ENCODE data around the gene NBEAL1. TPM values are rescaled to one million over a fixed set of nuclear protein-coding genes. Genes with fewer than 3 reads are reported as not detected.

NBEAL1 gene
- total RNA-seq, 1 experiment from 2014 or later: 17.0 TPM

DNA sequence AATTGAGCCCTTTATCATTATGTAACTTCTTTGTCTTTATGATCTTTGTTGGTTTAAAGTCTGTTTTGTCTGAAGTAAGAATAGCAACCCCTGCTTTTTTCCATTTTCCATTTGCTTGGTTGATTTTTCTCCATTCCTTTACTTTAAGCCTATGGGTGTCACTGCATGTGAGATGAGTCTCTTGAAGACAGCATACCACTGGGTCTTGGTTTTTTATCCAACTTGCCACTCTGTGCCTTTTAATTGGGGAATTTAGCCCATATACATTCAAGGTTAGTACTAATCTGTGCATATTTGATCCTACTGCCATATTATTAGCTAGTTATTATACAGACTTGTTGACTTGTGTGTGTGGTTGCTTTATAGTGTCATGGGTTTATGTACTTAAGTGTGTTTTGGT lies 89.6 kb downstream of the NBEAL1 start:
- CTCF ChIA-PET: no interaction called here
- POLR2A ChIA-PET: interaction anchor here (1.2 kb wide), 1 partner anchor 11 kb away, joined by 3 read pairs; no protein-coding TSS in a partner anchor
- RAD21 ChIA-PET (ENCODE audit: low non-redundant PET in 1 of 2, low total read pairs in 2 of 2, uncharacterized antibody in 2 of 2, unreplicated experiment in 2 of 2): no interaction called here

More for the DNA sequence above, 89.6 kb downstream of the NBEAL1 start:
- H3K27me3 ChIP-seq (ENCODE audit: insufficient read depth, low read length): no peaks in the 10 kb centered on the region
- H3K79me2 ChIP-seq (ENCODE audit: insufficient read depth, low read length): no peaks in the 10 kb centered on the region
- no peaks in the 10 kb centered on the region for H4K20me1 ChIP-seq (ENCODE audit: insufficient read depth)
- no peak overlapping the region for H2AFZ ChIP-seq (ENCODE audit: low read depth, low read length, poor library complexity, severe bottlenecking)
- no peaks in the 10 kb centered on the region for H3K9me2 ChIP-seq (ENCODE audit: insufficient read depth)
- DNase-seq (ENCODE audit: low read depth, low spot score) (no peak), ATAC-seq (no peak)
- no peak overlapping the region for H3K4me2 ChIP-seq (ENCODE audit: low read length)
- no TSS peak for BruUV-seq (replicated peaks)
- H3K36me3 ChIP-seq (ENCODE audit: control insufficient read depth in 1 of 2, insufficient read depth in 2 of 2, low read length in 2 of 2): no peaks in the 10 kb centered on the region
- no peak overlapping the region for H3K9ac ChIP-seq (ENCODE audit: low read length)
- no peak overlapping the region for H3K27ac ChIP-seq (ENCODE audit: low read depth, low read length)
- H3K4me3 ChIP-seq (replicated peaks in 1 of 2; ENCODE audit: low read depth in 1 of 2, low read length in 2 of 2): no peak overlapping the region
- no peaks in the 10 kb centered on the region; a peak in 1 of 4 replicates for H3K9me3 ChIP-seq (ENCODE audit: control insufficient read depth in 1 of 2, insufficient read depth in 1 of 2, low read depth in 1 of 2, low read length in 2 of 2)
- intact Hi-C loops (cut with micrococcal nuclease): no loop called here
- TF ChIP-seq SIN3A (IDR thresholded peaks at IDR 0.05; ENCODE audit: low read depth) (no peak), RAD21 (IDR thresholded peaks at IDR 0.05; ENCODE audit: low read depth) (no peak), POLR2AphosphoS5 (IDR thresholded peaks at IDR 0.05; ENCODE audit: low read depth, low read length) (no peak), YY1 (IDR thresholded peaks at IDR 0.05; ENCODE audit: extremely low read depth, insufficient replicate concordance, low read depth, low read length) (no peak), SRF (IDR thresholded peaks at IDR 0.05; ENCODE audit: low read depth) (no peak), SP1 (IDR thresholded peaks at IDR 0.05; ENCODE audit: low read depth) (no peak)
- TF ChIP-seq, protein P1, sequence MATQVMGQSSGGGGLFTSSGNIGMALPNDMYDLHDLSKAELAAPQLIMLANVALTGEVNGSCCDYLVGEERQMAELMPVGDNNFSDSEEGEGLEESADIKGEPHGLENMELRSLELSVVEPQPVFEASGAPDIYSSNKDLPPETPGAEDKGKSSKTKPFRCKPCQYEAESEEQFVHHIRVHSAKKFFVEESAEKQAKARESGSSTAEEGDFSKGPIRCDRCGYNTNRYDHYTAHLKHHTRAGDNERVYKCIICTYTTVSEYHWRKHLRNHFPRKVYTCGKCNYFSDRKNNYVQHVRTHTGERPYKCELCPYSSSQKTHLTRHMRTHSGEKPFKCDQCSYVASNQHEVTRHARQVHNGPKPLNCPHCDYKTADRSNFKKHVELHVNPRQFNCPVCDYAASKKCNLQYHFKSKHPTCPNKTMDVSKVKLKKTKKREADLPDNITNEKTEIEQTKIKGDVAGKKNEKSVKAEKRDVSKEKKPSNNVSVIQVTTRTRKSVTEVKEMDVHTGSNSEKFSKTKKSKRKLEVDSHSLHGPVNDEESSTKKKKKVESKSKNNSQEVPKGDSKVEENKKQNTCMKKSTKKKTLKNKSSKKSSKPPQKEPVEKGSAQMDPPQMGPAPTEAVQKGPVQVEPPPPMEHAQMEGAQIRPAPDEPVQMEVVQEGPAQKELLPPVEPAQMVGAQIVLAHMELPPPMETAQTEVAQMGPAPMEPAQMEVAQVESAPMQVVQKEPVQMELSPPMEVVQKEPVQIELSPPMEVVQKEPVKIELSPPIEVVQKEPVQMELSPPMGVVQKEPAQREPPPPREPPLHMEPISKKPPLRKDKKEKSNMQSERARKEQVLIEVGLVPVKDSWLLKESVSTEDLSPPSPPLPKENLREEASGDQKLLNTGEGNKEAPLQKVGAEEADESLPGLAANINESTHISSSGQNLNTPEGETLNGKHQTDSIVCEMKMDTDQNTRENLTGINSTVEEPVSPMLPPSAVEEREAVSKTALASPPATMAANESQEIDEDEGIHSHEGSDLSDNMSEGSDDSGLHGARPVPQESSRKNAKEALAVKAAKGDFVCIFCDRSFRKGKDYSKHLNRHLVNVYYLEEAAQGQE (IDR thresholded peaks at IDR 0.05; ENCODE audit: low read depth): no peak
- H3K4me1 ChIP-seq (ENCODE audit: control insufficient read depth in 1 of 2, insufficient read depth in 2 of 2, low read length in 2 of 2): peaks cover 0 to 9% of the 10 kb centered on the region in 2 experiments; a peak in 1 of 4 replicates

Data from HCT116 (cell line).